Heart left ventricle (tissue), 16 donors: Measurements from ENCODE around the gene DPEP2NB. TPM values are rescaled to one million over a fixed set of nuclear protein-coding genes. Genes with fewer than 3 reads are reported as not detected.

Source experiments
- ATAC-seq, 4 donors: fragments of 200-7000 bp; cut with Tn5 transposase; one replicate each; pipeline ENCODE4 v1.9.1; 2020 to 2022; ENCODE audit warnings: moderate library complexity in 4 of 4, mild to moderate bottlenecking in 3 of 4, moderate number of reproducible peaks in 1 of 4
- DNase-seq, 5 donors: peaks; one replicate each; pipeline ENCODE4 v3.0.0-alpha.2; 2020
- H3K27ac ChIP-seq, 12 donors: fragments of 200-600 bp; sonication (generic) in 4 of 12; one replicate each; pipeline versions ENCODE4 v1.5.0 to v1.8.0; 2016 to 2022; ENCODE audit warnings: mild to moderate bottlenecking in 2 of 12
- H3K27me3 ChIP-seq, 9 donors: fragments of 200-600 bp; sonication (generic) in 2 of 9; one replicate each; pipeline versions ENCODE4 v1.5.1 to v1.8.0; 2016 to 2022; ENCODE audit warnings: mild to moderate bottlenecking in 3 of 9
- H3K36me3 ChIP-seq, 9 donors: fragments of 200-600 bp; sonication (generic) in 2 of 9; one replicate each; pipeline versions ENCODE4 v1.5.0 to v1.8.0; 2018 to 2022; ENCODE audit warnings: mild to moderate bottlenecking in 2 of 9
- H3K4me1 ChIP-seq, 12 donors: fragments of 200-600 bp; sonication (generic) in 4 of 12; one replicate each; pipeline versions ENCODE4 v1.5.0 to v1.8.0; 2016 to 2022; ENCODE audit warnings: mild to moderate bottlenecking in 3 of 12
- H3K4me3 ChIP-seq, 12 donors: fragments of 200-600 bp; sonication (generic) in 4 of 12; one replicate each; pipeline versions ENCODE4 v1.5.0 to v1.8.0; 2017 to 2022; ENCODE audit warnings: mild to moderate bottlenecking in 9 of 12, moderate library complexity in 4 of 12
- H3K9me3 ChIP-seq, 12 donors: fragments of 200-600 bp; sonication (generic) in 4 of 12; one replicate each; pipeline versions ENCODE4 v1.5.0 to v1.8.0; 2016 to 2022; ENCODE audit warnings: mild to moderate bottlenecking in 1 of 12
- CTCF ChIP-seq, 12 donors: fragments of 200-600 bp; sonication (generic) in 4 of 12; IDR thresholded peaks; one replicate each; pipeline versions ENCODE4 v1.5.0 to v1.8.0; 2018 to 2022; ENCODE audit warnings: antibody characterized with exemption in 12 of 12, mild to moderate bottlenecking in 5 of 12
- POLR2A ChIP-seq, 2 donors: fragments of 450-650 bp; IDR thresholded peaks; one replicate each; pipeline ENCODE4 v1.6.1; 2017; ENCODE audit warnings: antibody characterized with exemption in 2 of 2, mild to moderate bottlenecking in 2 of 2, moderate library complexity in 2 of 2
- WGBS, 4 donors: extraction: QIAGEN DNeasy Blood & Tissue Kit in 2 of 4; methylation state at CpG; one replicate each; pipeline versions ENCODE4 v1.1.5 to v1.1.7; 2013 to 2018; 5-methylcytosine and 5-hydroxymethylcytosine counted together
- intact Hi-C, 10 donors: fragments of 100-400 bp; cut with DNase I; formaldehyde crosslinking; loops; one replicate each; pipeline versions ENCODE4 v1.11.1 to v1.14.2; 2022
- long read RNA-seq, 3 donors: library from polyadenylated mRNA; unstranded; transcript quantifications; one replicate each; pipeline ENCODE4 v2.0.0, GENCODE V29; 2020 to 2021
- polyA plus RNA-seq, 2 donors: library from polyadenylated mRNA; stranded (reverse); fragments of 200-250 nt; gene quantifications; one replicate each; pipeline ENCODE4 v1.2.3, GENCODE V29; 2013
- total RNA-seq, 9 donors: library from RNA; depleted of rRNA in 2 of 9; stranded (reverse); fragments of >200 nt in 2 of 9; fragmentation: NEBNext Ultra II Directional in 3 of 9; extraction: Animal tissue kit (Norgen Biotek cat#: 25700) in 3 of 9; gene quantifications; one replicate each; pipeline versions ENCODE4 v1.1.0 to v1.2.4, GENCODE V29; 2016 to 2023
- donor health status: ischemic (EF 13 %, LVEDD 7.1; RV severe dilation, severe dysfunction).
- donor health status: healthy with polysubstance abuse.
- donor health status: DM: no; HTN: yes; CAD: no.
- donor health status: DM: no; HTN: no; CAD: no.
- donor health status: ischemic (EF 25% LVEDD 6.9; RV normal size, moderate dysfunction).
- donor health status: ischemic (EF 25% LVEDD 5.7; RV mildly dilated, moderate dysfunction).
- donor health status: healthy.
- donor health status: DM: yes; HTN: yes; CAD: no.
- donor health status: ischemic (EF 35%, LVEDD 5.7; RV mildly dilated, moderate dysfunction).
- donor health status: nonischemic (EF 11% LVEDD 7.7; RV severe dilation, severe dysfunction).
- donor health status: DM: yes; HTN: yes; CAD: no.
- donor health status: PGD.
- donor health status: ischemic (EF 29% LVEDD 5.4; RV normal size, mild dysfunction).
- donor health status: nonischemic (EF 23%, LVEDD 6.1; RV moderate dilation, normal function).

DPEP2NB gene
- not detected for total RNA-seq
- polyA plus RNA-seq = not detected
- long read RNA-seq, donor 1 = 0 reads
- long read RNA-seq, donor 2 = 0 reads
- long read RNA-seq, donor 3 = 0 reads

GRCh38 chr16:68015681-68016080 is at the start of gene DPEP2NB:
TSS of gene DPEP2NB (minus strand) at chr16:68015911. CDS start at chr16:68015770, 141 bp downstream.
- intact Hi-C loops = no loop called here
- ATAC-seq = no peak
- WGBS, 4 donors = 73 to 85% (median 82%) methylated on average over 5 of the region's 5 CpGs

GRCh38 chr16:68064791-68065365 is 49.2 kb upstream of the DPEP2NB start:
- peaks cover 0 to 49% (median 19%) of the 10 kb centered on the region in 12 donors for H3K4me1 ChIP-seq
- peak overlapping the region in 10 of 12 donors; percentile 5 to 76 (median 32) for H3K27ac ChIP-seq
- H3K36me3 ChIP-seq = peaks cover 0 to 26% (median 6%) of the 10 kb centered on the region in 9 donors
- no peaks in the 10 kb centered on the region for H3K27me3 ChIP-seq
- no peak overlapping the region for H3K4me3 ChIP-seq
- TF ChIP-seq CTCF (IDR thresholded peaks at IDR 0.05) (peak; percentile 67 to 87 (median 79)), POLR2A (IDR thresholded peaks at IDR 0.05) (no peak)
- intact Hi-C loops = loop anchor here in 4 of 10 donors (1.0 to 10.0 kb wide), 5 partner anchors 73 to 540 kb away; partner anchors contain the start of gene RIPOR1 (in 1 of the 4)
- ATAC-seq = peak; percentile 49 to 80 (median 78)
- peak; percentile 59 to 82 (median 75) for DNase-seq
- no peaks in the 10 kb centered on the region for H3K9me3 ChIP-seq
- 37 to 61% (median 56%) methylated on average over 2 of the region's 2 CpGs for WGBS, 4 donors

More at GRCh38 chr16:68015681-68016080, at the start of gene DPEP2NB:
- no peak for DNase-seq
- H3K4me3 ChIP-seq = no peak within 1 kb of the TSS
- H3K9me3 ChIP-seq = no peaks in the 10 kb centered on the region
- H3K27me3 ChIP-seq = no peaks in the 10 kb centered on the region
- H3K4me1 ChIP-seq = peaks cover 0 to 15% (median 0%) of the 10 kb centered on the region in 12 donors
- no peaks in the 10 kb centered on the region for H3K36me3 ChIP-seq
- TF ChIP-seq POLR2A (IDR thresholded peaks at IDR 0.05) = no peak
- TF ChIP-seq CTCF (IDR thresholded peaks at IDR 0.05) = no peak
- no peak within 1 kb of the TSS for H3K27ac ChIP-seq

- Histone ChIP-seq H3K36me3 (peaks cover 0 to 35% (median 7%) of the 10 kb centered on the region in 9 donors), H3K4me1 (peaks cover 0 to 57% (median 16%) of the 10 kb centered on the region in 12 donors), H3K27me3 (no peaks in the 10 kb centered on the region), H3K27ac (peak overlapping the region in 1 of 12 donors; percentile 76), H3K4me3 (no peak overlapping the region), H3K9me3 (no peaks in the 10 kb centered on the region)
- TF ChIP-seq CTCF (IDR thresholded peaks at IDR 0.05) = no peak
- no peak for TF ChIP-seq POLR2A (IDR thresholded peaks at IDR 0.05)
- ATAC-seq (no peak), DNase-seq (no peak)
- 91 to 94% (median 93%) methylated on average over 4 of the region's 4 CpGs for WGBS, 4 donors
- intact Hi-C loops = loop anchor here in 4 of 10 donors (5.0 to 10.0 kb wide), 4 partner anchors 71 to 538 kb away; partner anchors contain the start of gene RIPOR1 (in 1 of the 4)
These were observed 47.2 kb upstream of the DPEP2NB start for GRCh38 chr16:68062910-68063393.

- Histone ChIP-seq H3K27me3 (no peaks in the 10 kb centered on the region), H3K27ac (peak overlapping the region in 1 of 12 donors; percentile 76), H3K4me1 (peaks cover 0 to 57% (median 16%) of the 10 kb centered on the region in 12 donors), H3K9me3 (no peaks in the 10 kb centered on the region), H3K36me3 (peaks cover 0 to 42% (median 15%) of the 10 kb centered on the region in 9 donors), H3K4me3 (no peak overlapping the region)
- intact Hi-C loops = loop anchor here in 4 of 10 donors (5.0 to 10.0 kb wide), 4 partner anchors 69 to 537 kb away; partner anchors contain the start of gene RIPOR1 (in 1 of the 4)
- TF ChIP-seq CTCF (IDR thresholded peaks at IDR 0.05) (no peak), POLR2A (IDR thresholded peaks at IDR 0.05) (no peak)
- WGBS, 4 donors = 72 to 78% (median 77%) methylated on average over 3 of the region's 3 CpGs
- ATAC-seq = no peak
- no peak for DNase-seq
These were observed 45.7 kb upstream of the DPEP2NB start for GRCh38 chr16:68061396-68061795.
